Keratinocyte (primary cell): Measurements from ENCODE around the gene LRP11.
"Not testable (repeated sequence)": the region's sequence is repeated elsewhere in the genome, so short reads cannot be mapped to it uniquely, and the experiment has no call there.

Experiments used
- EZH2 ChIP-seq: IDR thresholded peaks from one replicate; pipeline ENCODE4 v1.6.1; 2012; ENCODE audit warnings: inconsistent platforms, mild to moderate bottlenecking, low read length, moderate library complexity
- TF ChIP-seq, protein P1 (sequence below), 3 experiments: IDR thresholded peaks in 1 of 3; conservative IDR thresholded peaks in 1 of 3; optimal IDR thresholded peaks in 1 of 3; 2 replicates in 2 of 3; 3 replicates in 1 of 3; pipeline versions ENCODE3 to v1.5.1; 2011; ENCODE audit warnings: low read length in 3 of 3, mild to moderate bottlenecking in 3 of 3, moderate library complexity in 2 of 3, control low read depth in 1 of 3, inconsistent platforms in 1 of 3; ENCODE audit not compliant: insufficient read depth in 2 of 3; ENCODE audit errors: extremely low read depth in 1 of 3

DNA sequence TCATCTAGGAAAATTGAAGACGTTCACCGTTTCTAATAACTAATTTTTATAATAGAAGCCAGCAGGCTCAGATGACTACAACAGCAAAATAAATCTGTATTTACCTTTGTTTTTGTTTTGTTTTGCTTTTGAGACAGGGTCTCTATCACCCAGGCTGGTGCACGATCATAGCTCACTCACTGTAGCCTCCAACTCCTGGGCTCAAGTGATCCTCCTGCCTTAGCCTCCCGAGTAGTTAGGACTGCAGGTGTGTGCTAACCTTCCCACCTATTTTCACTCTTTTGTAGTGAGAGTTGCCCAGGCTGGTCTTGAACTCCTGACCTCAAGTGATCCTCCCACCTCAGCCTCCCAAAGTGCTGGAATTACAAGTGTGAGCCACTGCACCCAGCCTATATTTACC is 10.1 kb downstream of the LRP11 start:
- TF ChIP-seq, protein P1, sequence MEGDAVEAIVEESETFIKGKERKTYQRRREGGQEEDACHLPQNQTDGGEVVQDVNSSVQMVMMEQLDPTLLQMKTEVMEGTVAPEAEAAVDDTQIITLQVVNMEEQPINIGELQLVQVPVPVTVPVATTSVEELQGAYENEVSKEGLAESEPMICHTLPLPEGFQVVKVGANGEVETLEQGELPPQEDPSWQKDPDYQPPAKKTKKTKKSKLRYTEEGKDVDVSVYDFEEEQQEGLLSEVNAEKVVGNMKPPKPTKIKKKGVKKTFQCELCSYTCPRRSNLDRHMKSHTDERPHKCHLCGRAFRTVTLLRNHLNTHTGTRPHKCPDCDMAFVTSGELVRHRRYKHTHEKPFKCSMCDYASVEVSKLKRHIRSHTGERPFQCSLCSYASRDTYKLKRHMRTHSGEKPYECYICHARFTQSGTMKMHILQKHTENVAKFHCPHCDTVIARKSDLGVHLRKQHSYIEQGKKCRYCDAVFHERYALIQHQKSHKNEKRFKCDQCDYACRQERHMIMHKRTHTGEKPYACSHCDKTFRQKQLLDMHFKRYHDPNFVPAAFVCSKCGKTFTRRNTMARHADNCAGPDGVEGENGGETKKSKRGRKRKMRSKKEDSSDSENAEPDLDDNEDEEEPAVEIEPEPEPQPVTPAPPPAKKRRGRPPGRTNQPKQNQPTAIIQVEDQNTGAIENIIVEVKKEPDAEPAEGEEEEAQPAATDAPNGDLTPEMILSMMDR (optimal IDR thresholded peaks at IDR 0.05 in 1 of 3, IDR thresholded peaks at IDR 0.05 in 1 of 3, conservative IDR thresholded peaks at IDR 0.05 in 1 of 3; ENCODE audit: extremely low read depth in 1 of 3, insufficient read depth in 2 of 3, low read length in 3 of 3), result not testable (repeated sequence)
- TF ChIP-seq EZH2, result not testable (repeated sequence)
